ENCODE measurements around the gene MAP2K5. TPM values are rescaled to one million over a fixed set of nuclear protein-coding genes. Genes with fewer than 3 reads are reported as not detected.

The MAP2K5 gene
- total and polyA plus RNA-seq, 7 donors: 11.3 to 19.4 (median 14.3) TPM

DNA sequence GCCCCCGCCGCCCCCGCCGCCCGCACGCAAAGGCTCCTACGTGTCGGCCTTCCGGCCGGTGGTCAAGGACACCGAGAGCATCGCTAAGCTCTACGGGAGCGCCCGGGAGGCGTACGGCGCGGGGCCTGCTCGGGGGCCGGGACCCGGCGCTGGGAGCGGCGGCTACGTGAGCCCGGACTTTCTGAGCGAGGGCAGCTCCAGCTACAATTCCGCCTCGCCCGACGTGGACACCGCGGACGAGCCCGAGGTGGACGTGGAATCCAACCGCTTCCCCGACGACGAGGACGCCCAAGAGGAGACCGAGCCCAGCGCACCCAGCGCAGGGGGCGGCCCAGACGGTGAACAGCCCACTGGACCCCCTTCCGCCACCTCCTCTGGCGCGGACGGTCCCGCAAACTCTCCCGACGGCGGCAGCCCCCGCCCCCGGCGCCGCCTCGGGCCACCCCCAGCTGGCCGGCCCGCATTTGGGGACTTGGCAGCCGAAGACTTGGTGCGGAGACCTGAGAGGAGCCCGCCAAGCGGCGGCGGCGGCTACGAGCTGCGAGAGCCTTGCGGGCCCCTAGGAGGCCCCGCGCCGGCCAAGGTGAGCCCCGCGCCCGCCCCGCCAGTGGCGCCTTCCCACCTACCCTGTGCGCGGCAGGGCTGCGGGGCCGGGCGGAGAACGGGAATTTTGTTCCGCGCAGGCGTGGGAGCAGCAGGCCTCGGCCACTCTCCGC is 285.2 kb downstream of the MAP2K5 start:
- WGBS, 2 donors: 5 to 6% methylated on average over 91 of the region's 91 CpGs
- H3K4me1 ChIP-seq: peaks cover 0 to 74% (median 66%) of the 10 kb centered on the region in 4 donors
- H3K4me3 ChIP-seq: peak overlapping the region in 2 of 4 donors; percentile 17 to 24
- H3K9me3 ChIP-seq: no peaks in the 10 kb centered on the region
- no peak for DNase-seq
- H3K36me3 ChIP-seq: no peaks in the 10 kb centered on the region
- intact Hi-C loops (cut with DNase I): no loop called here
- H3K27ac ChIP-seq: no peak overlapping the region
- no peak for TF ChIP-seq POLR2A (IDR thresholded peaks at IDR 0.05)
- no peak for TF ChIP-seq EP300 (IDR thresholded peaks at IDR 0.05)
- no peak for TF ChIP-seq POLR2AphosphoS5 (IDR thresholded peaks at IDR 0.05)
- TF ChIP-seq, protein P1, sequence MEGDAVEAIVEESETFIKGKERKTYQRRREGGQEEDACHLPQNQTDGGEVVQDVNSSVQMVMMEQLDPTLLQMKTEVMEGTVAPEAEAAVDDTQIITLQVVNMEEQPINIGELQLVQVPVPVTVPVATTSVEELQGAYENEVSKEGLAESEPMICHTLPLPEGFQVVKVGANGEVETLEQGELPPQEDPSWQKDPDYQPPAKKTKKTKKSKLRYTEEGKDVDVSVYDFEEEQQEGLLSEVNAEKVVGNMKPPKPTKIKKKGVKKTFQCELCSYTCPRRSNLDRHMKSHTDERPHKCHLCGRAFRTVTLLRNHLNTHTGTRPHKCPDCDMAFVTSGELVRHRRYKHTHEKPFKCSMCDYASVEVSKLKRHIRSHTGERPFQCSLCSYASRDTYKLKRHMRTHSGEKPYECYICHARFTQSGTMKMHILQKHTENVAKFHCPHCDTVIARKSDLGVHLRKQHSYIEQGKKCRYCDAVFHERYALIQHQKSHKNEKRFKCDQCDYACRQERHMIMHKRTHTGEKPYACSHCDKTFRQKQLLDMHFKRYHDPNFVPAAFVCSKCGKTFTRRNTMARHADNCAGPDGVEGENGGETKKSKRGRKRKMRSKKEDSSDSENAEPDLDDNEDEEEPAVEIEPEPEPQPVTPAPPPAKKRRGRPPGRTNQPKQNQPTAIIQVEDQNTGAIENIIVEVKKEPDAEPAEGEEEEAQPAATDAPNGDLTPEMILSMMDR (IDR thresholded peaks at IDR 0.05): no peak
- peaks cover 96 to 100% (median 100%) of the 10 kb centered on the region in 3 donors for H3K27me3 ChIP-seq

DNA sequence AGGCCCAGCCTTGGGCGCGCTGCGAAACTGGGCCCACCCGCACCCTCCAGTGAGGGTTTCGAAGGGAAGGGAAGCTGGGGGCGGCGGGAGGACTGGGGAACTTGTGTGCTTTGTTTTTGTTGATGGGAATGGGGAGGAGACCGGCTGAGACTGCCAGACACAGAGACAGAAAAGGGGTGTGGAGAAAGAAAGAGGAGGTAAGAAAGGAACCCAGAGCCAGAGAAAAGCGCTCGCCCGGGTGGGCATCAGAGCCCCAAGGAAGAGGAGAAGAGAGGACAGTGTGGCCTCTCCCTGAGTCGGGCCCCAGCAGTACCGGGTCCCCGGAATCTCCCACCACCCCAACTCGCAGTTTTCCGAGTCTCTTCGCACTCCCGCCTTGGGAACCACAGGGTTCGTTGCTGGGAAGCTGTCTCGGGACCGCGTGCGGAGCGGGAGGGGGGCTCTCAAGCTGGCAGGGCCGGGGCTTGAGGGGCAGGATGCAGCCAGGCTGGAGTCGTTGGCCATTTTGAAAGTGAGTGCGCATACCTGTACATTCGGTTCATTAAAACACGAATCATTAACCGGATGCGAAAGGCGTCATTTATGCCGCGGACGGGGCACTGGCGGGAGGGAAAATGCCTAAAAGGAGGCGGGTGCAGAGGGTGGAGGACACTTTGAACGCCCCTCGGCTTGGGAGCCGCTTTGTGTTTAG is 285.9 kb downstream of the MAP2K5 start:
- TF ChIP-seq, protein P1 (IDR thresholded peaks at IDR 0.05): no peak
- TF ChIP-seq EP300 (IDR thresholded peaks at IDR 0.05): no peak
- no peak for TF ChIP-seq POLR2AphosphoS5 (IDR thresholded peaks at IDR 0.05)
- TF ChIP-seq POLR2A (IDR thresholded peaks at IDR 0.05): no peak
- peaks cover 96 to 100% (median 100%) of the 10 kb centered on the region in 3 donors for H3K27me3 ChIP-seq
- no peaks in the 10 kb centered on the region for H3K9me3 ChIP-seq
- H3K4me3 ChIP-seq: peak overlapping the region in 2 of 4 donors; percentile 17 to 24
- WGBS, 2 donors: 4 to 5% methylated on average over 40 of the region's 40 CpGs
- peaks cover 0 to 76% (median 67%) of the 10 kb centered on the region in 4 donors for H3K4me1 ChIP-seq
- no peaks in the 10 kb centered on the region for H3K36me3 ChIP-seq
- DNase-seq: no peak
- intact Hi-C loops (cut with DNase I): no loop called here
- H3K27ac ChIP-seq: no peak overlapping the region

- Histone ChIP-seq H3K9me3 (no peaks in the 10 kb centered on the region), H3K27me3 (peaks cover 95 to 100% (median 100%) of the 10 kb centered on the region in 3 donors), H3K36me3 (no peaks in the 10 kb centered on the region), H3K27ac (no peak overlapping the region), H3K4me3 (no peak overlapping the region), H3K4me1 (peaks cover 0 to 76% (median 68%) of the 10 kb centered on the region in 4 donors)
- TF ChIP-seq POLR2AphosphoS5 (IDR thresholded peaks at IDR 0.05): no peak
- WGBS, 2 donors: 5 to 6% methylated on average over 54 of the region's 54 CpGs
- DNase-seq: peak; percentile 45
- intact Hi-C loops (cut with DNase I): no loop called here
Observed at GRCh38 chr15:67828969-67829646, 286.6 kb downstream of the MAP2K5 start.

DNA sequence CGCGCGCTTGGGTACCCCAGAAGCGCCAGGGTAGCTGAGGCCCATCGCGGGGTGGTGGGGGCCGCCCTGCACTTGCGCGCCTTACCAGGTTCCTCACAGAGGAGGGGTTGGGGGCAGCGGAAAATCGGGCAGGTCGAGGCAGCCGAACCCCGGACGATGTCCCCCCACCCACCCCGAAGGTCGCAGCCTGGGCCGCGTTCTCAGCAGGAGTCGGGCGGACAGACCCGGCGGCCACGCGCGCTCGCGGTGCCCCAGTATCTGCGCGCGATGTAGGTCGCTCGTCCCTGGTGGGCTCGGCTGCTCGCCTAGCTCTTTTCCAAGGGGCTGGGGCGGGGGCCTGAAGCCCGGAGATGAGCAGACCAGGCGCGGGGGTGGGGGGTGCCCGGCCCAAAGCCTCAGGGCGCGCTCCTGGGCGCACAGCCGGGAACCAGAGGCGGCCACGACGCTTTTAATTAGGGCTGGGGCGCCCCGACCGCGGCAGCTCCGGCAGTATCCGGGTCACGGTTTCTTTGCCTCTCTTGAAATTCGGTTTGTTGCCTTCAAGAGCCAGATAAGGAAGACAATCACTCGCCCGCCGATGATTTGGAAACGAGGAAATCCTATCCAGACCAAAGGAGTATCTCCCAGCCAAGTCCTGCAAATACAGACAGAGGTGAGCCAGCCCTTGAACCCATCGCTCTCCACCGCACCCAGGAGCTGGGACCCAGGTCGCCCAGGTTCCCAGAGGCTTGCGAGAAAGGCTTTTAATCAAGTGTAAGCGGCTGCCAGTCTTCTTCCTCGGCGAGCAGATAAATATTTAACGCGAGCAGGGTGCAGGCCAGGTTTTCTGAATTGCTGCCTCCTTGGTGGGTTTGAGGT is 287.4 kb downstream of the MAP2K5 start:
- DNase-seq: peak; percentile 45
- no peaks in the 10 kb centered on the region for H3K36me3 ChIP-seq
- no peak overlapping the region for H3K4me3 ChIP-seq
- 12 to 15% methylated on average over 68 of the region's 68 CpGs for WGBS, 2 donors
- intact Hi-C loops (cut with DNase I): no loop called here
- H3K9me3 ChIP-seq: no peaks in the 10 kb centered on the region
- TF ChIP-seq POLR2AphosphoS5 (IDR thresholded peaks at IDR 0.05) (no peak), EP300 (IDR thresholded peaks at IDR 0.05) (no peak), POLR2A (IDR thresholded peaks at IDR 0.05) (no peak)
- TF ChIP-seq, protein P1 (IDR thresholded peaks at IDR 0.05): no peak
- H3K4me1 ChIP-seq: peaks cover 0 to 78% (median 74%) of the 10 kb centered on the region in 4 donors
- H3K27me3 ChIP-seq: peaks cover 95 to 100% (median 99%) of the 10 kb centered on the region in 3 donors
- H3K27ac ChIP-seq: no peak overlapping the region
